AG04450 (cell line): ENCODE data around the gene PLEKHJ1. TPM values are rescaled to one million over a fixed set of nuclear protein-coding genes. Genes with fewer than 3 reads are reported as not detected.

ENCODE experiments used
- CTCF ChIA-PET: fragments of 300-600, 350-600 bp; formaldehyde crosslinking; extraction: SDS; loops from one replicate; lab custom pipeline; 2022; ENCODE audit warnings: antibody characterized with exemption, inconsistent platforms; lab: Charles Lee
- POLR2A ChIA-PET: fragments of 350-600 bp; formaldehyde crosslinking; extraction: SDS; loops from one replicate; lab custom pipeline; 2021; ENCODE audit warnings: antibody characterized with exemption, inconsistent platforms; lab: Yijun Ruan, JAX
- DNase-seq: peaks from one replicate; pipeline ENCODE4 v3.0.0-alpha.2; 2011; ENCODE audit warnings: low read depth, low spot score
- H3K27ac ChIP-seq: one replicate; pipeline ENCODE4 v1.5.1; 2012; ENCODE audit warnings: low read depth, low read length, control low read depth
- H3K27me3 ChIP-seq: one replicate; pipeline ENCODE4 v1.6.0; 2012; ENCODE audit warnings: low read length; ENCODE audit not compliant: control insufficient read depth, insufficient read depth
- H3K4me3 ChIP-seq: 2 replicates; pipeline ENCODE4 v1.5.1; 2011; ENCODE audit warnings: mild to moderate bottlenecking, low read depth, low read length, control low read depth
- H3K9me3 ChIP-seq: 2 replicates; pipeline ENCODE4 v1.5.1; 2012; ENCODE audit warnings: low read length; ENCODE audit not compliant: control insufficient read depth, insufficient read depth
- polyA plus RNA-seq: library from polyadenylated mRNA; depleted of rRNA; stranded (reverse); fragments of >200 nt; gene quantifications from 2 replicates; pipeline ENCODE4 v1.2.3, GENCODE V29; 2011
- TF ChIP-seq, protein P1 (sequence below): IDR thresholded peaks from 2 replicates; pipeline ENCODE4 v1.5.1; 2011; ENCODE audit warnings: low read depth, low read length, control low read depth, inconsistent platforms

Gene PLEKHJ1
- polyA plus RNA-seq, 1 experiment: 38.7 TPM

DNA sequence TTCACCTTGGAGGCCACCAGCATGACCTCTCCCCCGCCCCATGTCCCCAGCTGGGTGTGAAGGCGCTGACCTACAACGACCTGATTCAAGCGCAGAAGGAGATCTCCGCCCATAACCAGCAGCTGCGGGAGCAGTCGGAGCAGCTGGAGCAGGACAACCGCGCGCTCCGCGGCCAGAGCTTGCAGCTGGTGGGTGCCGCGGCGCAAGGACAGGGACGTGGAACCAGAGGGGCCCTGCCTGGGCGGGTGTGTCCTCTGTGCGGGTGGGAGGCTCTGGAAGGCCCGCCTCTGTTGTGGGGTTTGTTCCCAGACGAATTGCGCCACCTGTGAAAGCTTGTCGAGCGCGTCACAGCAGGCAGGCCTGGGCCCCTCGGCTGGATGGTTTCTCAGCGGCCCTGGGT is 22.3 kb downstream of the PLEKHJ1 start:
- Histone ChIP-seq H3K27me3 (no peaks in the 10 kb centered on the region), H3K27ac (no peak overlapping the region), H3K9me3 (no peaks in the 10 kb centered on the region; the same call in 1 of the 2 replicates), H3K4me3 (no peak overlapping the region)
- ChIA-PET CTCF (interaction anchor here (1.0 kb wide), 1 partner anchor 58 kb away, joined by 4 read pairs; no protein-coding TSS in a partner anchor), POLR2A (interaction anchor here (0.6 kb wide), 1 partner anchor 22 kb away, joined by 5 read pairs; no protein-coding TSS in a partner anchor)
- TF ChIP-seq, protein P1, sequence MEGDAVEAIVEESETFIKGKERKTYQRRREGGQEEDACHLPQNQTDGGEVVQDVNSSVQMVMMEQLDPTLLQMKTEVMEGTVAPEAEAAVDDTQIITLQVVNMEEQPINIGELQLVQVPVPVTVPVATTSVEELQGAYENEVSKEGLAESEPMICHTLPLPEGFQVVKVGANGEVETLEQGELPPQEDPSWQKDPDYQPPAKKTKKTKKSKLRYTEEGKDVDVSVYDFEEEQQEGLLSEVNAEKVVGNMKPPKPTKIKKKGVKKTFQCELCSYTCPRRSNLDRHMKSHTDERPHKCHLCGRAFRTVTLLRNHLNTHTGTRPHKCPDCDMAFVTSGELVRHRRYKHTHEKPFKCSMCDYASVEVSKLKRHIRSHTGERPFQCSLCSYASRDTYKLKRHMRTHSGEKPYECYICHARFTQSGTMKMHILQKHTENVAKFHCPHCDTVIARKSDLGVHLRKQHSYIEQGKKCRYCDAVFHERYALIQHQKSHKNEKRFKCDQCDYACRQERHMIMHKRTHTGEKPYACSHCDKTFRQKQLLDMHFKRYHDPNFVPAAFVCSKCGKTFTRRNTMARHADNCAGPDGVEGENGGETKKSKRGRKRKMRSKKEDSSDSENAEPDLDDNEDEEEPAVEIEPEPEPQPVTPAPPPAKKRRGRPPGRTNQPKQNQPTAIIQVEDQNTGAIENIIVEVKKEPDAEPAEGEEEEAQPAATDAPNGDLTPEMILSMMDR: no peak
- DNase-seq: no peak

DNA sequence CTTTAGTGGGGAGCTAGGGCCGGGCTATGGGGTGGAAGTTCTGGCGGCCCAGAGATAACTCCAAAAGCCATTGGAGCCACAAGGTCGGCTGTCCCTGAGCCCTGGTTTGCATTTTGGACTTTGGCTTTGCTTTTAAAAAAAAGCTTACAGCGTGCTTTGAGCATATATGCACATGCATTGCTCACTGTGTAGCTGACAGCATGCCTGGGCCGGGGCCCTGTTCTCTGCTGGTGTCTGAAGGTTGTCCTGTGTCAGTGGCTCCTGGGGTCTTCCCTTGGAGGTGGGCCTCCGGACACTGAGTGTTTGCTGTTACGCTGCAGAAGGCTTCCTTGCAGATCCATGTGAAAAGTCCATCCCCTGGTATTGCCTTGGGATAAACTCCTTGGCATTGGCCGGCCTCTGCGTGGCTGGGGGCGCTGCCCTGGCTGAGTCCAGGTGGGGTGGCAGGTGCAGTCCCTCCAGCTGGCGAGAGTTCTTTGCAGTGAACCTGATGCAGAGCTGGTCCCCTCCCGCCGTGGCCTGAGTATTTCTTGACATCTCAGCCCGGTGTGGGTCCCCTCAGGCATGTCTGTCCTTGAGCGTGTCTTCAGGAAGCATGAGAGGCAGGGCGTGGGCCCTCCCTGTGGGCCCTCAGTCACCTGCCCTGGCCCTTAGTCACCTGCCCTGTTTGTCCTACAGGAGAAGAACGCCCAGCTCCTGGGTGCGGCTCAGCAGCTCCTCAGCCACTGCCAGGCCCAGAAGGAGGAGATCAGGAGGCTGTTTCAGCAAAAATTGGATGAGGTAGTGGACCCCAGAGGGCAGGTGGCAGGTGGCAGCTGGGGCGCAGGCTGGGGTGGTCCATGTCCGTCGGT is 23.0 kb downstream of the PLEKHJ1 start:
- DNase-seq: no peak
- no peaks in the 10 kb centered on the region for H3K27me3 ChIP-seq
- H3K27ac ChIP-seq: no peak overlapping the region
- POLR2A ChIA-PET: interaction anchor here (0.6 to 0.7 kb wide), 2 partner anchors 49 to 85 kb away, joined by 3 to 5 read pairs; no protein-coding TSS in a partner anchor
- CTCF ChIA-PET: interaction anchor here (1.0 kb wide), 1 partner anchor 57 kb away, joined by 4 read pairs; no protein-coding TSS in a partner anchor
- TF ChIP-seq, protein P1: no peak
- no peak overlapping the region for H3K4me3 ChIP-seq
- no peaks in the 10 kb centered on the region; the same call in 1 of the 2 replicates for H3K9me3 ChIP-seq

DNA sequence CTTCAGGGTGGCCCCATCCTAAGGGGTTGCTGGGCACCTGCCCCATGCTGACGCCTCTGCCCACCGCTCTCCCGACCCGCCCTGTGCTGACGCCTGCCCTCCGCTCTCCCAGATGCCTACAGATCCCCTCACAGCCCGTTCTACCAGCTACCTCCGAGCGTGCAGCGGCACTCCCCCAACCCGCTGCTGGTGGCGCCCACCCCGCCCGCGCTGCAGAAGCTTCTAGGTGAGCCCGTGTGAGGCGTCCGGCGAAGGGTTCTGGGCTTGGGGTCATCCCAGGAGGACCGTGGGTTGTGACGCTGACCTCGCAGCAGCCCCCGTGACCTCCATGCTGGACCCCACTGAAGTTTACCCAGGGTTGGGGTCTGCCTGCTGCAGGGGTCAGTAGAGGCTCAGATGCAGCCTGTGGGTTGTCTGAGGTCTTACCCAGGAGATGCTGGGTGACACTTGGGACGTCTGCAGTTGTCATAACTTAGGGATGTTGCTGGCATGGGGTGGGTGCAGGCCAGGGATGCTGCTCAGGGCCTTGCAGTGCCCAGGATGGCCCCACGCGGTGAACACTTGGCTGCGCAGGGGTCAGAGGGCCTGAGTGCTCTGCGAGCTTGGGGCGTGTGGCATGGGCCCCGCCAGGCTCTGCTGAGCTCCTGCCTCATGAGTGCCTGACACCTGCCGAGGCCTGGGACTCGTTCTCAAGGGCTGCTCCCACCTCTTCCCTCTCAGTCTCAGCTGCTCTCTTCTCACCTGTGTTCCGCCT is 25.0 kb downstream of the PLEKHJ1 start:
- ChIA-PET POLR2A (no interaction called here), CTCF (no interaction called here)
- no peak for DNase-seq

DNA sequence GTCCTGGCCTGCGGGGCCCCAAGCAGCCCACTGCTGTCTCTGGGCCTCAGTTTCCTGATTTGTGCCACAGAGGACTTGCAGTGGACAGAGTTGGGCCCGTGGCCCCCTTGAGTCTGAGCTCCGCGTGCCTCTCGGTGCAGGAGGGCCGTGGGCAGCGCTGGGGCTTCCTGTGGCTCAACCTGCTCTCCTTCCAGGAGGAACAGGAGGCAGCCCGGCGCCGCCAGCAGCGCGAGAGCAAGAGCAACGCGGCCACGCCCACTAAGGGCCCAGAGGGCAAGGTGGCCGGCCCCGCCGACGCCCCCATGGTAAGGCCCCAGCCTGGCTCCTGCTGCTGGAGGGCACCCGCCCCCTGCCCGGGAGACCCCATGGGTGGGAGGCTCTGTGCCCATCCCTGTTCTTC is 25.9 kb downstream of the PLEKHJ1 start:
- CTCF ChIA-PET: no interaction called here
- Histone ChIP-seq H3K27ac (no peak overlapping the region), H3K27me3 (no peaks in the 10 kb centered on the region), H3K4me3 (no peak overlapping the region), H3K9me3 (no peaks in the 10 kb centered on the region; the same call in 1 of the 2 replicates)
- DNase-seq: no peak
- TF ChIP-seq, protein P1: no peak
- POLR2A ChIA-PET: no interaction called here

More for the DNA sequence above, 25.0 kb downstream of the PLEKHJ1 start:
- no peak overlapping the region for H3K27ac ChIP-seq
- no peaks in the 10 kb centered on the region for H3K27me3 ChIP-seq
- no peak overlapping the region for H3K4me3 ChIP-seq
- H3K9me3 ChIP-seq: no peaks in the 10 kb centered on the region; the same call in 1 of the 2 replicates
- TF ChIP-seq, protein P1: no peak
